Activated CD4-positive, alpha-beta T cell treated with anti-CD3 and anti-CD28 coated beads, Interleukin-2, amount 10 ng/mL, durations not matched to agents 7 days and 5 days (primary cell): ENCODE measurements around the gene ACE. TPM values are rescaled to one million over a fixed set of nuclear protein-coding genes. Genes with fewer than 3 reads are reported as not detected.

Source experiments
- CTCF ChIA-PET: fragments of 350-600 bp; sonication (Branson Sonifier 250); formaldehyde crosslinking; loops from one replicate; lab custom pipeline; 2021; ENCODE audit warnings: antibody characterized with exemption; lab: Charles Lee
- POLR2A ChIA-PET: fragments of 350-600 bp; sonication (Branson Sonifier 250); formaldehyde crosslinking; loops from one replicate; lab custom pipeline; 2021; ENCODE audit warnings: antibody characterized with exemption; lab: Charles Lee
- DNase-seq: peaks from one replicate; pipeline ENCODE4 v3.0.0-alpha.2; 2020
- H3K27ac Mint-ChIP-seq: one replicate; pipeline ENCODE4 v1.8.0; 2021; ENCODE audit warnings: mild to moderate bottlenecking, moderate library complexity, mixed read lengths
- H3K27me3 Mint-ChIP-seq: one replicate; pipeline ENCODE4 v1.8.0; 2021; ENCODE audit warnings: mixed read lengths
- H3K36me3 Mint-ChIP-seq: one replicate; pipeline ENCODE4 v1.8.0; 2021; ENCODE audit warnings: low read depth, mixed read lengths
- H3K4me1 Mint-ChIP-seq: one replicate; pipeline ENCODE4 v1.8.0; 2021; ENCODE audit warnings: mixed read lengths
- H3K4me3 Mint-ChIP-seq: one replicate; pipeline ENCODE4 v1.8.0; 2021; ENCODE audit warnings: mild to moderate bottlenecking, moderate library complexity, mixed read lengths
- H3K9me3 Mint-ChIP-seq: one replicate; pipeline ENCODE4 v1.8.0; 2021; ENCODE audit warnings: mixed read lengths
- total RNA-seq, 2 experiments: library from RNA; stranded (reverse); gene quantifications; one replicate each; pipeline ENCODE4 v1.2.3, GENCODE V29; 2021

ACE gene
- total RNA-seq, 2 experiments from 2014 or later, result 4.1 to 5.9 TPM

GRCh38 chr17:63438092-63439051 lies 38.5 kb upstream of the ACE start:
- POLR2A ChIA-PET, result no interaction called here

DNA sequence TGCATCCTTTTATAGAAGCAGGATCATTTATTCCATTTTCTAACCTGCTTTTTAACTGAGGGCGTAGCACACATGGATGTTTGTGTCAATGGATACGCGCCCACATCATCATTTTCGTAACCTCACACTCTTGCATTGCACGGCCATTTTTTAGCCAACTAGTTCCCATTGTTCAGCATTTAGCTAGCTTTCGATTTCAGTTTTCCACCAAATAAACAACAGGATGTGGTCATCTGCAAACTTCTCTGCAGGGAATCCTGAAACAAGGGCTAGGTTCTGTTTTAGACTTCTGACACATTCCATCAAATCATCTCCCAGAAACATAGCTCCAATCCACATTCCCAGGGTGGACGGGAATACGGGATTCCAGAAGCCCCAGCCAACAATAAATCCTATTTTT lies 37.2 kb upstream of the ACE start:
- POLR2A ChIA-PET, result no interaction called here

More at GRCh38 chr17:63438092-63439051, 38.5 kb upstream of the ACE start:
- Mint-ChIP-seq H3K27me3 (no peaks in the 10 kb centered on the region), H3K4me1 (peaks cover 65% of the 10 kb centered on the region), H3K27ac (peak overlapping the region; percentile 89), H3K9me3 (no peaks in the 10 kb centered on the region), H3K36me3 (peaks cover 14% of the 10 kb centered on the region), H3K4me3 (no peak overlapping the region)
- DNase-seq, result no peak
- CTCF ChIA-PET, result interaction anchor here (0.6 to 7.1 kb wide), 4 partner anchors 13 to 637 kb away, joined by 3 to 57 read pairs (median 5); no protein-coding TSS in a partner anchor

DNA sequence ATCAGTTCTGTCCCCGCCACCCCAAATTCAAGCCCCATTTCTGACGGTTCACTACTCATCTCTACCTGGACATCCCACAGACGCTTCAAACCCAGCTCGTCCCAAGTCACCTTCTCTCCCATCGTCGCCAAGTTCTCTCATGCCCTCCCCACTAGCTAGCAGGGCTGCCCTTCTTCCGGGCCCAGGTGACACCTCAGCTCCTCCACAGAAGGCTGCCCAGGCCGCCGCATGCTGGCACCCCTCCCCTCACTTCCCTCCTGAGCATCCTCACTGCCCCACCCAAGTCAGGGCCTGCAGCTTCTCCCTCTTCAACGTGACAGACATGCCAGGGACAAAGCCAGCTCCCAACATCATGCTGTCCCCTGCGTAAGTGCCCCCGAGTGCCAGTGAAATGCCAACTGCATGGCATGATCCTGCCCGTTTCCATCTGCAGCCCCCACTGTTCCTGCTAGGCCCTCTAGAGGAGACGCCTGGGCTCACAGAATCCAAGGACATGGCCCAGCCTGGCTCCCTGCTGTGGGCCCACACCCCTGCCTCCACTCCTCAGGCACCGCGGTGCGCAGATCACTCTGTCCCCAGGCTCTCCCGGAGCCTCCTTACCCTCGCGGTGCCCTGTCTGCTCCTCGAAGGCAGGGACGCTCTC lies 36.6 kb upstream of the ACE start:
- Mint-ChIP-seq H3K9me3 (no peaks in the 10 kb centered on the region), H3K27ac (peak overlapping the region; percentile 98), H3K4me1 (peaks cover 50% of the 10 kb centered on the region), H3K27me3 (peaks cover 11% of the 10 kb centered on the region), H3K4me3 (peak overlapping the region; percentile 57), H3K36me3 (peaks cover 9% of the 10 kb centered on the region)
- ChIA-PET POLR2A (no interaction called here), CTCF (interaction anchor here (0.6 to 7.1 kb wide), 4 partner anchors 9 to 202 kb away, joined by 3 to 57 read pairs (median 5); no protein-coding TSS in a partner anchor)
- peak; percentile 42 for DNase-seq

More for the DNA sequence above, 37.2 kb upstream of the ACE start:
- Mint-ChIP-seq H3K27ac (peak overlapping the region; percentile 98), H3K4me1 (peaks cover 52% of the 10 kb centered on the region), H3K36me3 (peaks cover 12% of the 10 kb centered on the region), H3K27me3 (peaks cover 5% of the 10 kb centered on the region), H3K9me3 (no peaks in the 10 kb centered on the region), H3K4me3 (peak overlapping the region; percentile 57)
- CTCF ChIA-PET, result interaction anchor here (0.6 to 7.1 kb wide), 5 partner anchors 8 to 203 kb away, joined by 3 to 57 read pairs (median 3); no protein-coding TSS in a partner anchor
- DNase-seq, result peak; percentile 58

DNA sequence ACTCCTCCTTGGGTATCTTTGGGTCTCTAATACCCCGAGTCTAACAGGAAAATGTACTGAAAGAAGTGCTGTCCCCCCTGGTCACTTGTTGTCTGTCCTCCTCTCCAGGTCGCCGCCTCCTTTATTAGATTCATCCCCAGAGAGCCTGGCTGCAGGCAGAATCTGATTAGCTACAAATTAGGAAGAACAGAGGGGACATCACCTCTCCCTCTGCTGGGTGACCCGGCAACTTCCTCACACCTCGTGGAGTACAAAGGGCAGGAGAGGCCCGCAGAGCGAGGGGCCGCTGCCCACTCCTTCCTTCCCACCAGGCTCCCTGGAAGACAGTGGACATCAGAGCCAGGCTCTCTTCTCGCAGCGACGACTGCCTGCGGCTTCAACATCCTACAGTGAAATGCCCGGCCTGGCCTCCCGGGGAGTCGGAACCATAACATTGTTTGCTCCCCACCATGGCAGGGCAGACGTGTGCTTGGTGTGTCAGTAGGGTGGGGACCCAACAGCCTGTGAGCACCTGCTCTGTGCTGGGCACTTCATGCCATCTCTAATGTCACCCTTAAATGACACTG lies 36.0 kb upstream of the ACE start:
- no peak for DNase-seq
- H3K4me1 Mint-ChIP-seq, result peaks cover 45% of the 10 kb centered on the region
- H3K9me3 Mint-ChIP-seq, result no peaks in the 10 kb centered on the region
- CTCF ChIA-PET, result interaction anchor here (1.1 to 7.1 kb wide), 3 partner anchors 13 to 16 kb away, joined by 3 to 57 read pairs (median 16); no protein-coding TSS in a partner anchor
- peaks cover 12% of the 10 kb centered on the region for H3K27me3 Mint-ChIP-seq
- POLR2A ChIA-PET, result no interaction called here
- no peak overlapping the region for H3K4me3 Mint-ChIP-seq
- H3K27ac Mint-ChIP-seq, result peak overlapping the region; percentile 98
- H3K36me3 Mint-ChIP-seq, result peaks cover 9% of the 10 kb centered on the region

DNA sequence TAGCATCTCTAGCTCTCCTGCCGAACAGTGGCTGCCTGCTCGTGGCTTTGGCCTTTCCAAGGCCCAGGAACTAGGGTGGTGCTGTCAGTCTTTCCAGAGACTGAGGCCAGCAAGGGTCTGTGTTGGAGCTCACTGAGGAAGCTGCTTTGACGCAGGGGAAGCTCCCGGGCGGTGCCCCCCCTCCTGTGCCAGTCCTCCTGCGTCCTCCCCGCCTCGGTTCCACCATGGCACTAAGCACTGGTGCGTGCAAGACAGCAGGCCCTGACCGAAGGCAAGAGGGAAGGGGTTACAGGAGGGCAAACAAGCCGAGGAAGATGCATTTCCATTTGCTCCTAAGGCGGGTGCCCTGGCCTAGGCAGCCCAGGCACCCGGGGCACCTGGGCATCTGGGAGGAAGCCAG lies 35.2 kb upstream of the ACE start:
- Mint-ChIP-seq H3K9me3 (no peaks in the 10 kb centered on the region), H3K27ac (peak overlapping the region; percentile 64), H3K36me3 (peaks cover 9% of the 10 kb centered on the region), H3K27me3 (peaks cover 12% of the 10 kb centered on the region), H3K4me1 (peaks cover 41% of the 10 kb centered on the region), H3K4me3 (no peak overlapping the region)
- ChIA-PET CTCF (interaction anchor here (1.0 to 4.2 kb wide), 2 partner anchors 16 to 26 kb away, joined by 3 to 16 read pairs; no protein-coding TSS in a partner anchor), POLR2A (no interaction called here)
- DNase-seq, result no peak

DNA sequence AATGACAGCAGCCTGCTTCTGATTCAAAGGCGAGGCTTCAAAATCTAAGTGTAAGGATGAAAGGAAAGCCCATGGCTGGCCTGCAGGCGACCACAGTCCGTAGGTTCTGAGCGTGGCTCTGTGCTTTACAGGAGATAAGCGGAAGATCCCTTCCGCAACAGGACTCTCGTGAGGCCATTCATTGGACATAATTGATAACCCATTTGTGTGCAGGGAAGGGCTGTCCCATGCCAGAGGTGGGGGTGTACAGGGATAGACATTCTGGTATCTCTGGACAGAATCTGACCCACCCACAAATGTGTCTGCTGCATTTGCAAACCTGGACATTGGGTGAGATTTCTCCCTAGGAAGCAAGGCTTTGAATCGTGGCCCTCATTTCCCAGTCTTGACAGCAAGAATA lies 34.8 kb upstream of the ACE start:
- Mint-ChIP-seq H3K4me1 (peaks cover 39% of the 10 kb centered on the region), H3K27ac (peak overlapping the region; percentile 81), H3K9me3 (no peaks in the 10 kb centered on the region), H3K36me3 (peaks cover 9% of the 10 kb centered on the region), H3K4me3 (no peak overlapping the region), H3K27me3 (peaks cover 12% of the 10 kb centered on the region)
- CTCF ChIA-PET, result interaction anchor here (0.5 to 6.0 kb wide), 4 partner anchors 9 to 144 kb away, joined by 3 to 57 read pairs (median 10); no protein-coding TSS in a partner anchor
- POLR2A ChIA-PET, result no interaction called here
- no peak for DNase-seq

GRCh38 chr17:63442549-63443035 lies 34.3 kb upstream of the ACE start:
- no peak for DNase-seq
- no peak overlapping the region for H3K4me3 Mint-ChIP-seq

DNA sequence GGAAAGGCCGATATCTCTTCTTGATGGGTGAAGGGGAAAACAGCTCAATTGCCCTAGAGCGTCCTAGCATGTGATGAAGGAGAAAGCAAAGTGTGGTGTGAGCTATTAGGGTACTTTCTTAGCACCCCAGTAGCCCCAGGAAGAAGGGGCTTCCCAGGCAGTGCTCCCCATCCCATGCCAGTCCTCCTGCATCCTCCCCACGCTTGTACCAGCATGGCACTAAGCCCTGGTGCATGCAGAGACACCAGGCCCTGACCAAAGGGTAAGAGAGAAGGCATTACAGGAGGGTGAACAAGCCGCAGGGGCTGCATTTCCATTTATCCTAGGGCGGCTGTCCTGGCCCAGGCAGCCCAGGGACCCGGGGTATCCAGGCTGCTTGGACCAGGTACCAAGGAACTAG lies 33.8 kb upstream of the ACE start:
- H3K4me1 Mint-ChIP-seq, result peaks cover 43% of the 10 kb centered on the region
- peaks cover 9% of the 10 kb centered on the region for H3K36me3 Mint-ChIP-seq
- no peak overlapping the region for H3K27ac Mint-ChIP-seq
- POLR2A ChIA-PET, result no interaction called here
- no peak overlapping the region for H3K4me3 Mint-ChIP-seq
- H3K27me3 Mint-ChIP-seq, result peaks cover 12% of the 10 kb centered on the region
- H3K9me3 Mint-ChIP-seq, result no peaks in the 10 kb centered on the region
- DNase-seq, result no peak
- CTCF ChIA-PET, result interaction anchor here (1.0 to 6.0 kb wide), 4 partner anchors 10 to 34 kb away, joined by 5 to 57 read pairs (median 13); partner anchors contain the start of gene ACE

More at GRCh38 chr17:63442549-63443035, 34.3 kb upstream of the ACE start:
- H3K4me1 Mint-ChIP-seq, result peaks cover 43% of the 10 kb centered on the region
- H3K36me3 Mint-ChIP-seq, result peaks cover 9% of the 10 kb centered on the region
- peak overlapping the region; percentile 81 for H3K27ac Mint-ChIP-seq
- CTCF ChIA-PET, result interaction anchor here (0.5 to 6.0 kb wide), 6 partner anchors 10 to 144 kb away, joined by 3 to 57 read pairs (median 8); partner anchors contain the start of gene ACE
- no peaks in the 10 kb centered on the region for H3K9me3 Mint-ChIP-seq
- POLR2A ChIA-PET, result no interaction called here
- H3K27me3 Mint-ChIP-seq, result peaks cover 12% of the 10 kb centered on the region

DNA sequence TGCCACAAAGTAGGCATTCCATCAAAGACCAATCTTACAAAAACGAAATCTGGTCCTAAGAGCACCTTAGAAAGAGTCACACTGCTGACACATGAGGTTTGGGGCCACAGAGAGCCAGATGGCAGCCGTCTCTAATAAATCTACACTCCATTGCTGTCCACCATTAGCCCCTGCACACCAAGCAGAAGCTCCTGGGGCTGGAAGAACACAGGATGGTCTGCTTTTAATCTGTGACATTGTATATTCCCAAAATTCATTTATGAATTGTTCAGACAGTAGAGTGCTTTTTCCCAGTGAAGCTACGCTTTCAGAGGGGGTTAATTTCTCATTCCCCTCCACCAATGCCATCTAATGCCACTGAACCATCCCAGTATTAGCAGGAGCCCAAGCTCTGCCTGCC lies 32.4 kb upstream of the ACE start:
- no peaks in the 10 kb centered on the region for H3K9me3 Mint-ChIP-seq
- ChIA-PET CTCF (interaction anchor here (0.6 to 6.0 kb wide), 6 partner anchors 10 to 576 kb away, joined by 3 to 57 read pairs (median 7); partner anchors contain the start of gene ICAM2), POLR2A (no interaction called here)
- DNase-seq, result no peak
- no peak overlapping the region for H3K4me3 Mint-ChIP-seq
- peaks cover 12% of the 10 kb centered on the region for H3K27me3 Mint-ChIP-seq
- peaks cover 38% of the 10 kb centered on the region for H3K4me1 Mint-ChIP-seq
- no peak overlapping the region for H3K27ac Mint-ChIP-seq
- peaks cover 9% of the 10 kb centered on the region for H3K36me3 Mint-ChIP-seq

GRCh38 chr17:63445065-63445464 lies 31.8 kb upstream of the ACE start:
- ChIA-PET CTCF (interaction anchor here (0.6 to 6.0 kb wide), 5 partner anchors 9 to 575 kb away, joined by 3 to 57 read pairs (median 10); partner anchors contain the start of gene ICAM2), POLR2A (no interaction called here)
- no peaks in the 10 kb centered on the region for H3K9me3 Mint-ChIP-seq
- no peak for DNase-seq
- H3K27ac Mint-ChIP-seq, result peak overlapping the region; percentile 69
- peaks cover 4% of the 10 kb centered on the region for H3K36me3 Mint-ChIP-seq
- peak overlapping the region; percentile 50 for H3K4me3 Mint-ChIP-seq
- peaks cover 16% of the 10 kb centered on the region for H3K27me3 Mint-ChIP-seq
- H3K4me1 Mint-ChIP-seq, result peaks cover 37% of the 10 kb centered on the region

GRCh38 chr17:63445571-63445953 lies 31.3 kb upstream of the ACE start:
- POLR2A ChIA-PET, result no interaction called here
- H3K9me3 Mint-ChIP-seq, result no peaks in the 10 kb centered on the region
- peak overlapping the region; percentile 50 for H3K4me3 Mint-ChIP-seq
- no peaks in the 10 kb centered on the region for H3K36me3 Mint-ChIP-seq
- H3K27me3 Mint-ChIP-seq, result peaks cover 20% of the 10 kb centered on the region
- CTCF ChIA-PET, result interaction anchor here (1.2 to 6.0 kb wide), 4 partner anchors 9 to 20 kb away, joined by 4 to 57 read pairs (median 12); no protein-coding TSS in a partner anchor
- peak; percentile 24 for DNase-seq
- H3K4me1 Mint-ChIP-seq, result peaks cover 37% of the 10 kb centered on the region
- peak overlapping the region; percentile 72 for H3K27ac Mint-ChIP-seq
